Spinal cord (tissue), 10 donors: ENCODE data around the gene DAAM1. TPM values are rescaled to one million over a fixed set of nuclear protein-coding genes. Genes with fewer than 3 reads are reported as not detected.

Experiments
- DNase-seq, 6 donors: peaks; one replicate each; pipeline versions ENCODE4 v3.0.0 to v3.0.0-alpha.2; 2013 to 2015; ENCODE audit warnings: low spot score in 6 of 6, low read depth in 4 of 6
- H3K27ac ChIP-seq: one replicate; pipeline ENCODE4 v1.5.1; 2013; ENCODE audit warnings: low read depth, low read length, control low read depth
- H3K27me3 ChIP-seq: one replicate; pipeline ENCODE4 v1.6.1; 2013; ENCODE audit warnings: low read length; ENCODE audit not compliant: control insufficient read depth, insufficient read depth
- H3K36me3 ChIP-seq: one replicate; pipeline ENCODE4 v1.6.1; 2013; ENCODE audit warnings: low read length; ENCODE audit not compliant: control insufficient read depth, insufficient read depth
- H3K4me1 ChIP-seq: one replicate; pipeline ENCODE4 v1.6.1; 2013; ENCODE audit warnings: low read length; ENCODE audit not compliant: control insufficient read depth, insufficient read depth
- H3K4me3 ChIP-seq: one replicate; pipeline ENCODE4 v1.5.1; 2013; ENCODE audit warnings: low read depth, low read length, control low read depth
- H3K9me3 ChIP-seq: one replicate; pipeline ENCODE4 v1.6.1; 2013; ENCODE audit warnings: low read length; ENCODE audit not compliant: control insufficient read depth, insufficient read depth
- WGBS: methylation state at CpG from one replicate; pipeline ENCODE4 v1.1.5; 2013; ENCODE audit warnings: missing lambda C conversion rate; ENCODE audit not compliant: insufficient coverage; 5-methylcytosine and 5-hydroxymethylcytosine counted together
- polyA plus RNA-seq, 2 donors: library from polyadenylated mRNA; unstranded; fragments of 120-200 nt; gene quantifications; one replicate each; pipeline ENCODE4 v1.2.1, GENCODE V29; 2013; ENCODE audit not compliant: insufficient read length in 2 of 2
- total RNA-seq, 2 donors: library from RNA; depleted of rRNA in 1 of 2; stranded (reverse); fragments of 120-200 nt in 1 of 2; fragments of >200 nt in 1 of 2; gene quantifications; one replicate each; pipeline versions ENCODE4 v1.2.3 to v1.2.4, GENCODE V29; 2013 to 2014
- donor health status: healthy.

Gene DAAM1
- total and polyA plus RNA-seq, 4 donors, result 32.9 to 78.0 (median 61.7) TPM

GRCh38 chr14:59302313-59302712 lies 113.8 kb downstream of the DAAM1 start:
- no peaks in the 10 kb centered on the region for H3K36me3 ChIP-seq
- no peaks in the 10 kb centered on the region for H3K9me3 ChIP-seq
- no peak overlapping the region for H3K4me3 ChIP-seq
- no peak overlapping the region for H3K27ac ChIP-seq
- no peaks in the 10 kb centered on the region for H3K27me3 ChIP-seq
- no peaks in the 10 kb centered on the region for H3K4me1 ChIP-seq
- WGBS, result 83% methylated on average over 1 of the region's 2 CpGs
- no peak for DNase-seq

DNA sequence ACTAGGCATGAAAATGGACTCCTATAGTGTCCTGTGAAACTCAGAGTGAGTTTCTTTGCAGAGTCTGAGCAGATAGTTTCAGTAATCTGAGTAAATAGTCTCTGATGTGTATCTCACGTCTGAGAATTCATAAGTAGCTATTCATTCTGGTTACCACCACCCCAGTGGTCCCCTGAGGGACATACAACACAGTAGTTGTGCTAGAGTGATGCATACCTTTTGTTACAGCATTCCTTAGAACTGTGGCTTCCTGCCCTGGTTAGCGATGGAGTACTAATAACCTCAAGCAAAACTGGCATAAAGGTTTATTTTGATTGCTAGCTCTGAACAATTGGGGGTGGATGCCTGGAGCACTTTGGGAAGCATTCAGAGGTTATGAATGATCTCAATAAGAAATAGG lies 114.7 kb downstream of the DAAM1 start:
- Histone ChIP-seq H3K4me1 (no peaks in the 10 kb centered on the region), H3K4me3 (no peak overlapping the region), H3K27ac (no peak overlapping the region), H3K9me3 (no peaks in the 10 kb centered on the region), H3K27me3 (no peaks in the 10 kb centered on the region), H3K36me3 (no peaks in the 10 kb centered on the region)
- no peak for DNase-seq
- no CpG with 5 or more reads among the region's 2 CpGs for WGBS

DNA sequence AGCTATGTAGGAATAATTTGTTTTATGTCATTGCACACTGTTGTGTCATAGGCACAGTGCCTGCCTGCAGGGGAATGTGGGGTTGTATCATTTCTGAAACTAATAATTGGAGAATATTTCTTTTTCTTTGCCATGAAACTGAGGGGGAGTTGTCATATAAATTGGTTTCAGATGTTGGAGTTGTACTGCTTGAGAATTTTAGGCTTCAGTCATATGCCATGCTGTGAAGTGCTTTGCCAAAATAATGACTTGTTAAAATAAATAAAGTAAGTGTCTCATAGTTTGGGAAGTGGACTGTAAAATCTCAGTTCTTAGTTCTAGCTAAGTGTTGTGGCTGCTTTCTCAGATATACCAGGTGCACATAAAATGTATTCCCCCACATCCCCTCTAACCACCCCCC lies 116.8 kb downstream of the DAAM1 start:
- no peak overlapping the region for H3K27ac ChIP-seq
- H3K27me3 ChIP-seq, result no peaks in the 10 kb centered on the region
- no peak for DNase-seq
- no peak overlapping the region for H3K4me3 ChIP-seq
- no peaks in the 10 kb centered on the region for H3K4me1 ChIP-seq
- no peaks in the 10 kb centered on the region for H3K9me3 ChIP-seq
- H3K36me3 ChIP-seq, result no peaks in the 10 kb centered on the region

DNA sequence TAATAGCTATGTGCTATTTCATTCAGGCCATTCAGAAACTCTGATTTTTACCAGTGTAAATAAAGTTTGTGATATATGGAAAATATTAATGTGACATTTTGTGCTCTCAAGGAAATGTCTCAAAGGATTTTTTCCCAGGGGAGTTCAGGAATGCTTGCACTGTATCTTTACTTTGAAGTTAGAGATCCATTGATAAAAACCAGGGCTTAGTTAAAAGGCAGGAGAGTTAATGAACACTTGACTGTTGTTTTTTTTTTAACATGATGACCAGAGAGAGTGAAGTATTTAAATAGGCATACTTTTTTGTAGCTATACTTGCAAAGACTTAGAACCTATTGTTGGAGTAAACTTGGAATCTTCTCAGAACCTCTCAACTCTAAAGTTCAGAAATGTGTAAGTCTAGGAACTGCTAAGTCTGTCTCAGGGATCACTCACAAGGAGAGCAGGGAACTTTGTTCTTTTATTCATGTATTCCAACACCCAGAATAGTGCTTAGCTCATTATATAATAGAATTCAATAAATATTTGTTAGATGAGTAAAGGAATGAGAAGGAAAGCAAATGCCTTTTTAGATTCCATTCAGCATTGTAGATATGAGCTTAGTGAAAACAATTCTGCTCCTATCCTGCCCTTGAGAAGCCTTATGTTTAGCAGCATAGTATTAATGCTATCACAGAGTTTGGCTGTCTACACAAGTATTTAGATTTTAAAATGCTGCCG lies 117.5 kb downstream of the DAAM1 start:
- no CpG with 5 or more reads among the region's 1 CpG for WGBS

DNA sequence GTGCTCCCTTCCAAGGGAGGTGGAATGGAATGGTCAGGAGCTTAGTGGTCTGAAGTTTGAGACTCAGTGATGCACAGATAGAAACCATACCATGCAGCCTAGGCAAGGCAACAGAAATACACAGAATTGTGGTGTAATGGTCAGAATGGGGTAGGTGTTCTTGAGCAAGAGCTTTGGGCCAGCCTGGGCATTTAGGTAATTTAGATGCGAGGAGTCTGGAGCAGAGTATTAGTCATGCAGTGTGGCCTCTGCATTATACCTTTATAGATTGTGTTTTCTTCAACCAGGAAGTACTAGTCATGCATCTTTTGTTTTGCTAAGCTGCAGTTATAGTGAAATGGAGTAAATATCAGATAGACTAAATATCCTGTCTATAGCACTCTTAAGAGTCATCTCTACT lies 118.3 kb downstream of the DAAM1 start:
- Histone ChIP-seq H3K36me3 (no peaks in the 10 kb centered on the region), H3K27me3 (no peaks in the 10 kb centered on the region), H3K4me3 (no peak overlapping the region), H3K4me1 (no peaks in the 10 kb centered on the region), H3K27ac (no peak overlapping the region), H3K9me3 (no peaks in the 10 kb centered on the region)
- DNase-seq, result no peak
- WGBS, result no CpG with 5 or more reads among the region's 1 CpG

More for the DNA sequence above, 117.5 kb downstream of the DAAM1 start:
- Histone ChIP-seq H3K4me1 (no peaks in the 10 kb centered on the region), H3K4me3 (no peak overlapping the region), H3K9me3 (no peaks in the 10 kb centered on the region), H3K36me3 (no peaks in the 10 kb centered on the region), H3K27ac (no peak overlapping the region), H3K27me3 (no peaks in the 10 kb centered on the region)
- no peak for DNase-seq

GRCh38 chr14:59308086-59308485 lies 119.6 kb downstream of the DAAM1 start:
- H3K9me3 ChIP-seq, result no peaks in the 10 kb centered on the region
- no peaks in the 10 kb centered on the region for H3K27me3 ChIP-seq
- H3K4me3 ChIP-seq, result no peak overlapping the region
- no peaks in the 10 kb centered on the region for H3K36me3 ChIP-seq
- DNase-seq, result no peak
- no peak overlapping the region for H3K27ac ChIP-seq
- H3K4me1 ChIP-seq, result no peaks in the 10 kb centered on the region

GRCh38 chr14:59308673-59309072 lies 120.2 kb downstream of the DAAM1 start:
- H3K4me3 ChIP-seq, result no peak overlapping the region
- H3K36me3 ChIP-seq, result no peaks in the 10 kb centered on the region
- H3K4me1 ChIP-seq, result no peaks in the 10 kb centered on the region
- H3K9me3 ChIP-seq, result no peaks in the 10 kb centered on the region
- DNase-seq, result no peak
- H3K27me3 ChIP-seq, result no peaks in the 10 kb centered on the region
- no peak overlapping the region for H3K27ac ChIP-seq
- 63% methylated on average over 1 of the region's 1 CpG for WGBS

GRCh38 chr14:59309291-59309900 lies 120.9 kb downstream of the DAAM1 start:
- 75% methylated on average over 5 of the region's 7 CpGs for WGBS
- no peak for DNase-seq

DNA sequence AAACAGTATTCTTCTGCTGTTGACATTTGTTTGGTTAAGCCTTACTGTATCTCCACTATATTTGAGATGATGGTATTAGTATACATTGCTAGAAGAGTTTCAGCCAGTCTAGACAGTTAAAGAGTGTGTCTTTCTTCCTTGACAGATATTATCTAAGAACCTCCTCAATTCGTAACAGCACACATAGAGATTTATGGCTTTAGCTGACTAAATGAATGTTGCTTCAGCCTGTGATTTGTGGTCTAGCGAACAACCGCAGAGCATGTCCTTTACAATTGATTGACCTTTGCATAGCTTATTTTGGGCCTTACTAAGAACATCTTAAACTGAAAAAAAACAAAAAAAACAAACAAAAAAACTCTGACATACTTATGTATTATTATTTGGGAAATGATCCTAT lies 122.2 kb downstream of the DAAM1 start:
- Histone ChIP-seq H3K27ac (no peak overlapping the region), H3K36me3 (no peaks in the 10 kb centered on the region), H3K9me3 (no peaks in the 10 kb centered on the region), H3K27me3 (no peaks in the 10 kb centered on the region), H3K4me3 (no peak overlapping the region), H3K4me1 (no peaks in the 10 kb centered on the region)
- WGBS, result no CpG with 5 or more reads among the region's 3 CpGs
- no peak for DNase-seq

More at GRCh38 chr14:59309291-59309900, 120.9 kb downstream of the DAAM1 start:
- Histone ChIP-seq H3K27ac (no peak overlapping the region), H3K9me3 (no peaks in the 10 kb centered on the region), H3K4me1 (no peaks in the 10 kb centered on the region), H3K36me3 (no peaks in the 10 kb centered on the region), H3K4me3 (no peak overlapping the region), H3K27me3 (no peaks in the 10 kb centered on the region)

GRCh38 chr14:59311723-59312122 lies 123.3 kb downstream of the DAAM1 start:
- DNase-seq, result no peak
- Histone ChIP-seq H3K9me3 (no peaks in the 10 kb centered on the region), H3K4me3 (no peak overlapping the region), H3K36me3 (no peaks in the 10 kb centered on the region), H3K4me1 (no peaks in the 10 kb centered on the region), H3K27ac (no peak overlapping the region), H3K27me3 (no peaks in the 10 kb centered on the region)
- no CpG with 5 or more reads among the region's 3 CpGs for WGBS
